ENCODE data around the gene RCVRN.
A peak's percentile ranks its signal among the peaks of the same experiment; 100 is the strongest.
"Not testable (repeated sequence)": the region's sequence is repeated elsewhere in the genome, so short reads cannot be mapped to it uniquely, and the experiment has no call there.

RCVRN gene

DNA sequence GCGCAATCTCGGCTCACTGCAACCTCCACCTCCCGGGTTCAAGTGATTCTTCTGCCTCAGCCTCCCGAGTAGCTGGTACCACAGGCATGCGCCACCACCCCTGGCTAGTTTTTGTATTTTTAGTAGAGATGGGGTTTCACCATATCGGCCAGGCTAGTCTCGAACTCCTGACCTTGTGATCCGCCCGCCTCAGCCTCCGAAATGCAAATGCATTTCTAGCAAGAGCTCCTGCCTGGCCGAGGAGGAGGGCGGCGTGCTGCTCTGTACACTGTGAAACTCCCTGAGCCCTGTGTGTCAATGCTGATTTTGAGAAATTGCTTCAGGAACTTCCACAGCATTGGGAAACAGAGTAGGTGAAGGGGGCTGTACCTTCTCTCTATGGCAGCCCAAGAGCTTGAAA lies 16.1 kb upstream of the RCVRN start:
- not testable (repeated sequence) for DNase-seq

DNA sequence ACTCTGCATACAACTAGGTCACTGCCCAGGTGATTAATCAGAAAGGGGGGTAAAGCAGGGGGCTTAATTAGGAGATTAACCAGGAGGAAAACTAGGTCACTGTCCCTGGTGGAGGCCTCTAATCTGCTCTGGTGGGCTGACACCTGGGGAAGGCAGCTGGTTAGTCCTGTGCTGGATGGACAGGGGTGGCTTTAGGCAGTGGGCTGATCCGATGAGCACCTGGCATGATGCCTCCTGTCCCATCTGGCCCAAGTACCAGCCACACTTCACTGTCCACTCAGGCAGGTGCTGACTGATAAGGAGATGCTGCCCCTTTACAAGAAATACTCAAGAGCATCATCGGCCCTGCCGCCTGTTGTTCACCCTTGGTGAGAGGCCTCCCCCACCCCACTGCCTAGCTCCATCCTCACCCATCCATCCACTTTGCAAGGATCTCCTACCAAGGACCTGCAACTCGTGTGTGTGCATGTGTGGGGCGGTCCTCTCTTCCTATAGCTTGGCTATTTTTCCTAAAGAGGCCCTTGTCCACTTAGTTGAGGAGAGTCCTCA lies 13.8 kb upstream of the RCVRN start:
- no peak for DNase-seq

DNA sequence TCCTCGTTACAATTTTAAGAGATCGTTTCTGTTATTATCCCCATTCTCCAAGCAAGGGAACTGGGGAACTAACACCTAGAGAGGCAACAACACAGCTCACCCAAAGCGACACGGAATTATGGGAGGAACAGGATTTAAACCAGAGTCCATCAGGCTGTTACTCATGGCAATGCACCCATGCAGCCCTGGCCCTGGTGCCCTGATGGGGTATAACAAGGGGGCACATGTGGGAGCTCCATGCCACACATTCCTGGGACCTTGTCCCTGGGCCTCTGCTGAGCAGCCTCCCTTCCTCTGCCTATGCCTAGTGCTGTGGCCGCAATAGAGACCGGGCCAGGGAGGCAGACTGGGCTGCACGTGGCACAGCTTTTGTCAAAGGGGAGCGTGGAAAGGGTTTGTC lies 13.3 kb upstream of the RCVRN start:
- DNase-seq: no peak

DNA sequence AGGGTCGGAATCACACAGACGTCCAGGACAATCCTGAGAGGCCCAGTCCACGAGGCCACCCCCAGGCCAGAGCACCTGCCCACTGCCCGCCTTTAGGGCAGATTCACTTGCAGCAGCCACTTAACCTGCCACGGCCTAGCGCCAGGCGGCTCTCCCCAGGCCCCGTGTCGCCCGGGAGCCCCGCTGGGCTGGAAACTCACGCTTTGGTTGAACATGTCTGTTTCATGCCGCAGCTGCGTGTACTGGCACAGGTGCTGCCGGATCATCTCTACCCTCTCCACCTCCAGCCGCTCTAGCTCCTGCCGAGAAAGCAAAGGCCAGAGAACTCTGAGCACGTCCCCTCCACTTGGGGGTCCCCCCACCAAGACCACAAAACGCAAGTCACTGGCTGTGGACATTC lies 12.7 kb upstream of the RCVRN start:
- no peak for DNase-seq

DNA sequence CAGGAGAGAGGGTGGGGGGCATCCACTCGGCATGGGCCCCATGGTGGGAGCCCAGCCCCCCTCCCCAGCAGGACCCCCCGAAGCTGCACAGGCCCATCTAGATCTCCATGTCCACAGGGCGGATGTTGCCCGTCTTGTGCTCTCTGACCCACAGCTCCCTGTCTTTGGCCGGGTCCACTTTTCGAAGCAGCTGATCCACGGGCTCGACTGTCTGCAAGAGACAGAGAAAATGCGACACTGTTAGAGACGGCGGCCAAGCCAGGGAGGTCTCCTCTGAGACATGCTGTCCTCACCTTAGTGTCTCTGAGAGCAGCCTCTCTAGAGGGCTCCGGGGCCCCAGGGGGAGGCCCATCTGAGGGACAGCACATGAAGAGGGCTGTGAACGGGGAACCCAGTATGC lies 12.1 kb upstream of the RCVRN start:
- no peak for DNase-seq

DNA sequence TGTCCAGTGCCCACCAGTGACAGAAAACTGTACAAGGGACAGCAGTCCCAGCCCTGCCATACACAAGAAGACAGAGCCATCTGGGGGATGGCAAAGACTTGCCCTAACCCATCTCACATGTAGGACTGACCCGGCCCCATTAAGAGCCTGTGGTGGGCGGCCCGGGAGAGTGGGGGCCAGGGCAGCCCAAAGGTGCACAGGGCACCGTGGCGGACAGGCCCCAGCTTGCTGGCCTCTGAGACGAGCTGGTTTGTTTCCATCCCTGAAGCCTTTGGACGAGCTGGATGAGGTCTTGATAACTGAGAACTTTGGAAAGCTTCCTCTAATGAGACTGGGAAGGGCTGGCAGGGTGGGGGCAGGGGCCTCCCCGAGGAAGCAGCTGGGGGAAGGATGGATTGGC lies 11.0 kb upstream of the RCVRN start:
- DNase-seq: no peak

DNA sequence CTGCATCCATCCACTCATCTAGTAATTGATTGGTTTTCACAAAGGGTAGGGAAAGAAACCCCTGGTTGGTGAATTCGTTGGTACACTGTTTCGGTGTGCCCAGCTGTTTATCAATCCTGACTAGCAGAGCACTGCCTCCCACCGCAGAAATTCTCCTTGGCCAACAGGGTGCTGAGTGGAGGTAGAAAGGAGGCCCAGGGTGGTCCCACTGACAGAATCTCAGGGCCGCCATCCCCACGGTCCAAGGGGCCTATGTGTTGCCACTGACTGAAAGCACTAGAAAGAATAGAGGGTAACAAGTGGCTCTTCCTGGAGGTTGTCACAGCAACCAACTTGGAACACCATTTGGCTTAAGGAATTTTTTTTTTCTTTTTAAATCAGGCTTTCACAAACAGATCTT lies 8.4 kb upstream of the RCVRN start:
- no peak for DNase-seq

DNA sequence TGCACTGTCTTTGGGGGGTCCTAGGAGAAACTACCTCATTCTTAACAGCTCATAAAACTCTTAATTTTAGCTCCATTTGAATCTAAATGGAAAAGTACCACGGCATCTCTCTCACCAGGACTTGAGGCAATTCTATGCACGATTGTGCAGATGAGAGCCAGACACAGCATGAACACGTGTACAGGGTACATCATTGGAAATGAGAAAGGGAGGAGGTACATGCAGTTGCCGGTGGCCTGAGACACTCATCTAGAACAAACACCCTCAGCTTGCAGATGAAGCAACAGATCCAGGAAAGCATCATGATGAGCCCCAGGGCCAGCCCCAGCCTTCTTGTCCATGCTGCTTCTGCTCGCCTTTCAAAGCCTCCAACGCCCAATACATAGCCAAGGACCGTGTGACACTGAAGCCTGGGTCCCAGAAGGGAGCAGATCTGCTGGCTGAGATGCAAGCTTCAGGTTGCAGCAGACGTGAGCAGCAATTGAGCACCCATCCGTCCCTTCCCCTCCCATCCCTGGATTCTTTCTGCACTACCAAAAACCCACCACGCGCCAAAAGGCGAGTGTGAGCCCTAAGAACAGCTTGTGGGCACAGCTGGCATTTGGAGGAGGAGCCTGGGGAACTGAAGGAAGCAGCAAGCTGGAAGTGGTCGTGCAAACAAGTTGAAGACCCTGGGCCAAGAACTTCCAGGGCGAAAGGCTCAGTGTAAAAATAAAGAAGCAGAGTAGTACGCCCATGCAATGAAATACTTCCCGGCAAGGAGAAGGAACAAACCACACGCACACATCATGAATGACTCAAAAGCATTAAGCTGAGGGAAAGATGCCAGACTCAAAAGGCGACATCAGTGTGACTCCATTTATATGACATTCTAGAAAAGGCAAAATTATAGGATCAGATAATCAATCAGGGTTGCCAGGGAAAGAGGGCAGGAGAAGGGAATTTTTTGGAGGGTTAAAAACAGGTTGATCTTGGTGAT lies 7.3 kb upstream of the RCVRN start:
- DNase-seq: no peak

DNA sequence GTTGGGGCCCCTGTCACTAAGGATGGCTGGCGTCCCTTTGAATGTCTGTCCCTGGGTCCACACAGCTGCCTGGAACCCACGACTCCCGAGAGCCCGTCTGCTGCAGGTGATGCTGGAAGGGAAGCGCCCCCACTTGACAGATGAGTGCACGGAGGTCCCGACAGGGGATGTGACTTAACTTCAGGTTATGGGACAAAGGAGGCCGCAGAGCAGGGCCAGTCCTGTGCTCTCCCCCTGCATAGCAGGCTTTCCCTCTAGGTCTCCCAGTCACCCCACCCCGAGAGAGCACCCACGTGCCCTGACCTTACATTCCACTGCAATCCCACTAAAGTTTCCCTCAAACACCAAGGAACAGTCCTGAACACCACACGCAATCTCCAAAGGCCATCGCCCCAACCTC lies 6.0 kb upstream of the RCVRN start:
- no peak for DNase-seq

DNA sequence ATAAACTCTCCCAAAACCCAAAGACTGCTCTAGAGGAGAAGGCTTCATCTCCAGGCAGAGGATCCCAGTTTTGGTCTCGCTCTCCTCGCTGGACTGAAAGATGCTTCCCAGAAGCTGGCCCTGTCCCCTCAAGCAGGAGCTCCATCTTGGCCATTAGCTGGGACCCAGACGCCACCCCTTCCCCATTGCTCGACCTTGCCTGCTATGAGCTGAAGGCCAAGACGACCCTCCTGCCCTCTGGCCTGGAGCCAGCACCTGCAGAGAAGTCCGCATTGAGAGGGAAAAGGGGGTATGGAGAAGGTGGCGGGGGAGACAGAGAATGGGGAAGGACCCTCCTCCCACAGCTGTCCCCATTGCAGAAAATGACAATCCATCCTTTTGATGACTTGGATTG lies 3.6 kb upstream of the RCVRN start:
- DNase-seq: no peak

DNA sequence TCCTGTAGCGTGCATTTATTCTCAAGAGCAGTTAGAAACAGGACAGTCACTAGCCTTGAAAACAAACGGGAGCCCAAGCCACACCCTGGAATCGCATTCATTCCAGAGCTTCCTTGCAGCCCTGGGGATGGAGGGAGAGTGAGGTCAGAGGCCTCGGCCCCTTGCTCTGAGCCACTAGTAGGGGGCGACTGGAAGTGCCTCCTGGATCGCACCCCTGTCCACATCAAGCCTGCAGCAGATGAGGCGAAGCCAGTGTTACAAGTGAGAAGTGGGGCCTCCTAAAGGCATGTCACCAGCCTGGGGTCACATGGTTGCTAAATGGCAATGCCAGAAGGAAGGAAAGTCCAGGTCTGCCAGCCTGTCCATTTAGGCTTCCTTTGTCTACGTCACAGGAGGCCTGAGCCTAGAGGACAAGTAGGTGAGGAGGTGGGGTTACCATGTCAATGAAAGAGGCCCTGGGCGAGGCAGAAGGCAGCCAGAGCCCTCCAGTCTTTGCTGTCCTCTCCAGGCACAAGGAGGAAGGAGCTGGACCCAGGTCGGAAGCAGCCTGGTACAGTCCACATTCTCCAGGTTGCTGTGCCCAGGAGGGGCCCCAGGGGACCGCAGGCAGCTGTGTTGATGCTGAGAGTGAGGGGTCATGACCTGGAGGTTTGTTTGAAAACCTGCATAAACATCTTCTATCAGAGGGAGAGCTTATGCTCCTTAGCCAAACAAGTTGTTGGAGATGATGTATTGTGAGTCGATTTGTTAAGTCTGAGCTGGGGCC lies 3.0 kb upstream of the RCVRN start:
- DNase-seq: no peak

DNA sequence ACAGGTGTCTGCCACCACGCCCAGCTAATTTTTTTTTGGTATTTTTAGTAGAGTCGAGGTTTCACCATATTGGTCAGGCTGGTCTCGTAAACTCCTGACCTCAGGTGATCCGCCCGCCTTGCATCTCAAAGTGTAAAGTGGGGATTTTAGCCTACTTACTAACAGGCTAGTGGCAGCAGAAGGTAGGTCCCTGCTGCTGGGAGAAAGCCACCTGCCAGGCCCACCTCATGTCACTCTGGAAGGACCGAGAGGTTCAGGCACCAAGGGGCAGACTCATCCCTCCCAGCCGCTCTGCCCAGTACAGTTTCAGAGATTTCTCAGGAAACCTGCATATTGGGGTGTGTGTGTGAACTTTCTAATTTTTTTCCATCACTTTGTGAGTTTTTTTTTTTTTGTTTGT lies 2.1 kb upstream of the RCVRN start:
- no peak for DNase-seq

DNA sequence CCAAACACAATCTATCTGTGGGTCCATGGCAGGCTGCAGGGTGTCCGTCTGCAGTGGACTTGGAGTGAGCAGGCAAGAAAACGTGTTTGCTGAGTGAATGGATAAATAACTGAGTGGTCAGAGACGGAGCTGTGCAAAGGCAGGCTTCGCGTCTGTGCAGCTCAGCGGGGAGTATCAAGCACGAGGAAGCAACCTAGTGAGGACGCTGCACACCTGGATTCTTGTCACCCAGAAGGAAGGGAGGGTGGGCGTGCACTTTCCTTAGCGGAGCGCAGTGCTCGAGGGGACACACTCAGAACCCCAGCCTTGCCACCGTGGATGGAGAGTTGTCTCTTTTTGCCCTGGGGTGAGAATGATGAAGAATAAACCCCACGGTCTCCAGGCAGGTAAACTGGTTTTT lies 1.5 kb upstream of the RCVRN start:
- no peak for DNase-seq

DNA sequence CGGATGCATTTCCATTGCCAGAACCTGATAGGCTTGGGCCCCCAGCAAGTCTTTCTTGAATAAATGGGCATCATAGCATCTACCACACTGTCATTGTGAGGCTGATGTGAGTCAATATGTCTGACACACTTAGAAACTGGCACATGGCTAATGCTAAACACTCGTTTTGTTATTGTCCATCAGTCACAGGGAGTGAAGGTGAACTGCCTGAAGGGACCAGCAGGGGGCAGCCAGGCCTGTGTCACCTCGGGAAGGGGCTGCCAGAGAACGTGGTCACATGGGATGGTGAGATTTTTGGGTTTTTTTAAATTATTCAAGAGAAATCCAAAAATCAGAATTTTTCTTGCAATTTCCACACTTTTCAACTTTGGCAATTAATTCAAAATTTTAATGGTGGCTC lies 831 bp upstream of the RCVRN start:
- DNase-seq: peak; percentile 6

DNA sequence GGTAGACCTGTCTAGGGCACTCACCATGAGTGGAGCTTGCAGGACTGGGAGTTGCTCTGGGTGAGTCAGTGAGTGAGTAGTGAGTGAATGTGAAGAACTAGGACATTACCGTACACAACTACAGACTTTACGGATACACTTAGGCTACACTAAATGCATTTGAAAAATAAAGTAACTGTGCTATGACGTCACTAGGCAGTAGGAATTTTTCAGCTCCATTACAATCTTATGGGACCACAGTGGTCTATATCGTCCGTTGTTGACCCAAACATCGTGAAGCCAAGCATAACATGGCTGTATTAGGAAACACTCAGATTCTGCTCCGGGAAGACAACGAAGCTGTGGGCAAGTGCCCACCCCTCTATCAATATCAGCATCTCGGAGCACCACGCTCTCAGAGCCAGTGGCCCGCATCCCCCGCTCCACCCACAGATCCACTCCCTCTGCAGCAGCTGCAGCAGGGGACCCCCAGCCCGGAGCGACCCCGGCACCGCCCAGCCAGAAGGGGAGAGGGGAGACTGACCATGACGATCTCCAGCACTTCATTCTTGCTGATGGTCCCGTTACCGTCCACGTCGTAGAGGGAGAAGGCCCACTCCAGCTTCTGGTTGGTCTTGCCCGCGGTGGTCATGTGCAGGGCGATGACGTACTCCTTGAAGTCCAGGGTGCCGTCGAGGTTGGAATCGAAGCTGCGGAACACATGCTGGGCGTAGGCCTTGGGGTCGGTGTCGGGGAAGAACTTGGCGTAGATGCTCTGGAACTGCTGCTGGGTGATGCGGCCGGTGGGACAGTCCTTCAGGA lies 594 bp downstream of the RCVRN start:
- DNase-seq: no peak

DNA sequence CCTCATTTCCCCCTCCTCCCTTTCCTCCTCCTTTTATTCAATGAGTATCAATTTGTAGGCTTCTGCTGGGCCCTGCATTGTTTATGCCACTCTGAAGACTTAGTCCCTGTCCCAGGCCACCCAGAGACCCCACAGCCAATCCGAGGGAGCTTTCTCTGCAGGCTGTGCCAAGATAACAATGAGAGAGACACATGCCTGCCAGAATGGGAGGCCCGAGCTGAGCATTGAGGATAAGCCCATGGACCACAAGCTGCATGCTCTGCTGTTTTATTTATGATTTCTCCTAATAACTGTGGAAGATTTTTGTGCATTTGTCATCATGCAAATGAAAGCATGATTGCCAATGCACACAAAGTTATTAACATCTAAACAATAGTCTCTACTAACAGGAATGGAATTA lies 3.0 kb downstream of the RCVRN start:
- DNase-seq: no peak

DNA sequence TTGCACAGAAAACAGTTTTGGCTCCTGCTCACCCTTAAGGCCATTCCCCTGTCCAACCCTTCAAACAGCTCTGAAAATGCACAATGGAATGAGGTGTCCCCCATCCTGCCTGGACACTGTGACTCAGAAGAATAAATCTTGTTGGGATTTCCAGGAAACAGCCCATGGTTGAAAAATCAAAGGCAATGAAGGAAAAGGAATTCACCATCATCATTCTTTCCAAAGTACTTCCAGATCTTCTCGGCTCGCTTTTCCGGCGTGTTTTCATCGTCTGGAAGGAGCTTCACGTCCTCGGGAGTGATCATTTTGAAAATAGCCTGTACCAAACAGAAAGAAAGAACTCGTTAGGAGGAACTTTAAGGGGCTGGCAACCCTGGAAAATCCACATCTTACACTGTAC lies 4.3 kb downstream of the RCVRN start:
- no peak for DNase-seq

DNA sequence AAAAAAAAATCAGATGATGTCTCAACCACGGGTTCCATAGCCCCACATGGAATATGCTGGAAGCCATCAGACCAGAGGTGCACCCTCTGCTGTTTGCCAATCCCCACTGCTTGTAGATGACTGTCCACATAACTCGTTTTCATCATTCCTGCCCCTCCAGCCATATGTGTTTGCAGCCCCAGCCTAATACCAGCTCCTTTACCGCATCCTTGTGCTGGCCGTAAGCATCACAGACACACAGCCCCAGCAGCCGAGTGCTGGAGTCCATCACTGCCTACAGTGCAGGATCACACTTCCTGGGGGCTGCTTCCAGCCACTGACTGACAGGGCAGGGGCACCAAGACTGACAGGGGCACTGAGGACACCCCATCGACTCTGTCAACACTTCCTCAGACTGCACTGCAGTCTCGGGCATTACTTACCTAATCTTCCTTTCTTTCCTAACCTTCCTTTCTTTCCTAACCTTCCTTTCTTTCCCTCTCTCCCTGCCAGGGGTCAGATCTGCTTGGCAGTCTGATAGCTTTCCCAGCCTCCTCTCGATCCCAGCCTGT lies 5.0 kb downstream of the RCVRN start:
- no peak for DNase-seq

DNA sequence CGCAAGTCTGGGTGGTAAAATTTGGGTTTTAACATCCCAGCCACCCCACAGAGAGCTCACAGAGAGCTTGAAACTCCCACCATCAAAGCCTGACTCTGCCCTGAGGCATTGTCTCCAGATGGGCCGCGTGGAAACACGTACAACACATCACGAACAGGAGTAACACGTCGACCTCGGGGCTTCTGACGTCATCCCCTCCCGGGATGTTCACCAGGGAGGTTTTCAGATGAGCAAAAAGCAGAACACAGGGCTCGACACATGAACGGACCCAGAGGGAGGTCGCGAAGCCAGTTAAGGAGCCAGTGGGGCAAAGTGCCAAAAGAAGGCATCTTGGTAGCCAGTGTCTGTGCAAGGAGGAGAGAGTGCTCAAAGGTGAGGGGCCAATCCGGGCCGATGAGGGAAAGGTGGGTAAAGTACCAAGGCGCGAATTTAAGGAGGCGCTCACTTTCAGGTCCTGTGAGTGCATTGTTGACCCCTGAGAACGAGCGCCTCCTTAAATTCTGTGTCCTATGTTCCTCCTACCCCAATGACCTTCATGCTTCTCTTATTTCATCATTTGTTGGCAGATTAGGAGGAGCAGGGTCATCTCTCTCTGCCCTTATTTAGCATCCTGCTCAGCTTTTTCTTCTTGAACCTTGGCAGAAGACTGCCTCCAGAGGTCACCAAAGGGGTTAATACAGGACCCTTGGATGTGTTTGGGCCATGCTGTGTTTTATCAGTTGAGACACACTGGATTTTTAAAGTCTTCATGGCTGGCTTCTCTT lies 5.6 kb downstream of the RCVRN start:
- no peak for DNase-seq

DNA sequence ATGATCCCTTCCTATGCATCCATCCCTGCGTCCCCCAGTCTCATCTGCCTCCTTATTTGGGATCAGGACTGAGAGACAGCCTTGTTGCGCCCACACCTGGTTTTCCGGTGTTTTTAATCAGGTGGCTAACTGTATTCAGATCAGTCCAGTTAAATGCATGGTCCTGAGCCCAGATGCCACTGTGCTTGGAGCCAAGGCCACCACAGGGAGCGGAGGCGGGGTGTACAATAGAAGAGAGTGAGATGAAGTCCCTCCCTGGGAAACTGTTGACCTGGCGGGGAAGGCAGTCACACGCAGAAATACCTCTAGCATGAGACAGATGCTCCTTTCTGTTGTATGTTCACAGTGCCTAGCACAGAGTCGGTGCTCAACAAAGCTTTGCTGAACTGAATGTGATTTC lies 6.3 kb downstream of the RCVRN start:
- no peak for DNase-seq

DNA sequence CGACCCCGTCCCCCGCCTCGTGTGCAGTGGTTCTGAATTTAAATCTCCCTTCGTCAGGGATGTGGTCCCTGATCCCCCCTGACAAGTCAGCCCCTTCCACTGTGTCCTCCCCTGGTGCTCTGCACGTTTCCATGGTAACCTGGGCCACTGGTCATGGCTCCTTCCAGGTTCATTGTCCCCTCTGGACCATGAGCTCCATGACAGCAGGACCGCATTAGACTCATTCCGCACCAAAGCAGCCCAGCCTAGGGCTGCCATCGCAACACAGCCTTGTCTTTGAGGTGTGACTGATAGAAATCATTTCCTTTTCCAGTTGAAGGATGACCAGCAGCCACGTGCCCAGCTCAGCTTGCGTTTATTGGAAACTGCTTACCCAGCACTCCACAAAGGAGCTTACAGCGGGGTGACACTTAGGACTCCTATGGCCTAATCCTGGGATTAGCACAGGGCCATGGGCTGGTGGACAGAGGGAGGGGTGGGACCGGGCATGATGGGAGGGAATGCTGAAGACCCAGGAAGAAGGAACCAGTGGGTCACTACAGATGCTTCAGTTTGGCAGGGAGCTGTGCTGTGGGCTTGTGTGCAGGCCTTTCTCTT lies 7.6 kb downstream of the RCVRN start:
- DNase-seq: no peak

DNA sequence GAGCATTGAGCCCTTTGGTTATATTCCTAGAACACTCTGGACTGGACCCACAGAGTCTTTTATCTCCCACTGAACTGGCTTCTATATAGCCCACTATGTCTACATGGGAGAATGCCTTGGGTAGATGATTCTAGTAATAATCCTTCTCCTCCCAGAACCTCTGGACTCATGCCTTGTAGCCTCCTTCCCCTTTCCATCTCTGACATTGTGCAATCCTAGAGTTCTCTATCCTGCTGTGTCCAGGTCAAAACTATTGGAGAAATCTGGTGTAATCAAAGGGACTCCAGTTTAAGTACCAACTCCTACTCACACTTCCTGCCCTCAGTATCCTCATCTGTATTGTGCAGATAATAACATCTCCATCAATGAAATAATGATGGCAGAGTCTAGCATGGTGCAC lies 9.1 kb downstream of the RCVRN start:
- no peak for DNase-seq
